GM23338 (cell line): ENCODE results near the gene HSF4.

Experiments
- CREB1 ChIP-seq: fragments of 250-450 bp; sonication (Bioruptor Pico); IDR thresholded peaks from 2 replicates; pipeline ENCODE4 v1.5.0; 2020; ENCODE audit warnings: low read depth, mild to moderate bottlenecking, moderate library complexity
- ETS1 ChIP-seq: IDR thresholded peaks from 2 replicates; pipeline ENCODE4 v1.6.1; 2016; ENCODE audit warnings: antibody characterized with exemption
- EZH2 ChIP-seq: fragments of 200-600 bp; sonication (generic); IDR thresholded peaks from one replicate; pipeline ENCODE4 v1.8.0; 2017; ENCODE audit warnings: antibody characterized with exemption, mild to moderate bottlenecking, low read depth; ENCODE audit not compliant: unreplicated experiment
- EZH2phosphoT487 ChIP-seq: fragments of 200-600 bp; sonication (generic); IDR thresholded peaks from one replicate; pipeline ENCODE4 v1.8.1; 2018; ENCODE audit warnings: antibody characterized with exemption; ENCODE audit not compliant: unreplicated experiment
- JUNB ChIP-seq: IDR thresholded peaks from one replicate; pipeline ENCODE4 v1.6.1; 2016; ENCODE audit warnings: antibody characterized with exemption; ENCODE audit not compliant: unreplicated experiment
- NANOG ChIP-seq: IDR thresholded peaks from 2 replicates; pipeline ENCODE4 v1.6.1; 2016; ENCODE audit warnings: antibody characterized with exemption, borderline replicate concordance
- POLR2AphosphoS5 ChIP-seq: IDR thresholded peaks from 2 replicates; pipeline ENCODE4 v1.6.1; 2016; ENCODE audit warnings: antibody characterized with exemption, low read depth
- STAT1 ChIP-seq: IDR thresholded peaks from one replicate; pipeline ENCODE4 v1.6.1; 2016; ENCODE audit warnings: antibody characterized with exemption; ENCODE audit not compliant: unreplicated experiment
- ZNF114 ChIP-seq: fragments of 250-450 bp; sonication (Bioruptor Pico); IDR thresholded peaks from 2 replicates; pipeline ENCODE4 v1.5.0; 2020; ENCODE audit warnings: mild to moderate bottlenecking, moderate library complexity
- TF ChIP-seq, protein P1 (sequence below), 2 experiments: fragments of 200-600 bp in 1 of 2; sonication (generic) in 1 of 2; conservative IDR thresholded peaks; 2 replicates each; pipeline versions ENCODE4 v1.5.1 to v1.6.1; 2016 to 2017; ENCODE audit warnings: antibody characterized with exemption in 2 of 2, low read depth in 2 of 2, mild to moderate bottlenecking in 2 of 2, moderate library complexity in 1 of 2
- TF ChIP-seq, protein P2 (sequence below): IDR thresholded peaks from one replicate; pipeline ENCODE4 v1.6.1; 2018; ENCODE audit warnings: antibody characterized with exemption; ENCODE audit not compliant: unreplicated experiment

- TF ChIP-seq EZH2phosphoT487 (no peak), EZH2 (no peak), NANOG (no peak), JUNB (no peak), POLR2AphosphoS5 (no peak), ZNF114 (CRISPR knock-in tag) (no peak), STAT1 (no peak), CREB1 (CRISPR knock-in tag) (no peak), ETS1 (no peak)
- TF ChIP-seq, protein P1, sequence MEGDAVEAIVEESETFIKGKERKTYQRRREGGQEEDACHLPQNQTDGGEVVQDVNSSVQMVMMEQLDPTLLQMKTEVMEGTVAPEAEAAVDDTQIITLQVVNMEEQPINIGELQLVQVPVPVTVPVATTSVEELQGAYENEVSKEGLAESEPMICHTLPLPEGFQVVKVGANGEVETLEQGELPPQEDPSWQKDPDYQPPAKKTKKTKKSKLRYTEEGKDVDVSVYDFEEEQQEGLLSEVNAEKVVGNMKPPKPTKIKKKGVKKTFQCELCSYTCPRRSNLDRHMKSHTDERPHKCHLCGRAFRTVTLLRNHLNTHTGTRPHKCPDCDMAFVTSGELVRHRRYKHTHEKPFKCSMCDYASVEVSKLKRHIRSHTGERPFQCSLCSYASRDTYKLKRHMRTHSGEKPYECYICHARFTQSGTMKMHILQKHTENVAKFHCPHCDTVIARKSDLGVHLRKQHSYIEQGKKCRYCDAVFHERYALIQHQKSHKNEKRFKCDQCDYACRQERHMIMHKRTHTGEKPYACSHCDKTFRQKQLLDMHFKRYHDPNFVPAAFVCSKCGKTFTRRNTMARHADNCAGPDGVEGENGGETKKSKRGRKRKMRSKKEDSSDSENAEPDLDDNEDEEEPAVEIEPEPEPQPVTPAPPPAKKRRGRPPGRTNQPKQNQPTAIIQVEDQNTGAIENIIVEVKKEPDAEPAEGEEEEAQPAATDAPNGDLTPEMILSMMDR (conservative IDR thresholded peaks at IDR 0.05; ENCODE audit: low read depth in 2 of 2), result no peak
- TF ChIP-seq, protein P2, sequence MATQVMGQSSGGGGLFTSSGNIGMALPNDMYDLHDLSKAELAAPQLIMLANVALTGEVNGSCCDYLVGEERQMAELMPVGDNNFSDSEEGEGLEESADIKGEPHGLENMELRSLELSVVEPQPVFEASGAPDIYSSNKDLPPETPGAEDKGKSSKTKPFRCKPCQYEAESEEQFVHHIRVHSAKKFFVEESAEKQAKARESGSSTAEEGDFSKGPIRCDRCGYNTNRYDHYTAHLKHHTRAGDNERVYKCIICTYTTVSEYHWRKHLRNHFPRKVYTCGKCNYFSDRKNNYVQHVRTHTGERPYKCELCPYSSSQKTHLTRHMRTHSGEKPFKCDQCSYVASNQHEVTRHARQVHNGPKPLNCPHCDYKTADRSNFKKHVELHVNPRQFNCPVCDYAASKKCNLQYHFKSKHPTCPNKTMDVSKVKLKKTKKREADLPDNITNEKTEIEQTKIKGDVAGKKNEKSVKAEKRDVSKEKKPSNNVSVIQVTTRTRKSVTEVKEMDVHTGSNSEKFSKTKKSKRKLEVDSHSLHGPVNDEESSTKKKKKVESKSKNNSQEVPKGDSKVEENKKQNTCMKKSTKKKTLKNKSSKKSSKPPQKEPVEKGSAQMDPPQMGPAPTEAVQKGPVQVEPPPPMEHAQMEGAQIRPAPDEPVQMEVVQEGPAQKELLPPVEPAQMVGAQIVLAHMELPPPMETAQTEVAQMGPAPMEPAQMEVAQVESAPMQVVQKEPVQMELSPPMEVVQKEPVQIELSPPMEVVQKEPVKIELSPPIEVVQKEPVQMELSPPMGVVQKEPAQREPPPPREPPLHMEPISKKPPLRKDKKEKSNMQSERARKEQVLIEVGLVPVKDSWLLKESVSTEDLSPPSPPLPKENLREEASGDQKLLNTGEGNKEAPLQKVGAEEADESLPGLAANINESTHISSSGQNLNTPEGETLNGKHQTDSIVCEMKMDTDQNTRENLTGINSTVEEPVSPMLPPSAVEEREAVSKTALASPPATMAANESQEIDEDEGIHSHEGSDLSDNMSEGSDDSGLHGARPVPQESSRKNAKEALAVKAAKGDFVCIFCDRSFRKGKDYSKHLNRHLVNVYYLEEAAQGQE, result no peak
Observed at GRCh38 chr16:67190041-67190440, 25.5 kb downstream of the HSF4 start, which contains the start of gene EXOC3L1.
